Upper lobe of left lung (tissue), 6 donors: ENCODE results near the gene SMARCB1. TPM values are rescaled to one million over a fixed set of nuclear protein-coding genes. Genes with fewer than 3 reads are reported as not detected.

ENCODE experiments used
- ATAC-seq, 2 donors: fragments of 200-7000 bp; cut with Tn5 transposase; one replicate each; pipeline ENCODE4 v1.9.1; 2022; ENCODE audit warnings: mild to moderate bottlenecking in 2 of 2, moderate library complexity in 2 of 2; ENCODE audit not compliant: low FRiP score in 2 of 2
- DNase-seq, 2 donors: peaks; one replicate each; pipeline ENCODE4 v3.0.0-alpha.2; 2019 to 2020
- H3K27ac ChIP-seq, 4 donors: fragments of 200-600 bp; sonication (generic); one replicate each; pipeline ENCODE4 v1.5.1; 2016 to 2019
- H3K27me3 ChIP-seq, 4 donors: fragments of 200-600 bp; sonication (generic); one replicate each; pipeline ENCODE4 v1.5.1; 2017 to 2019
- H3K36me3 ChIP-seq, 4 donors: fragments of 200-600 bp; sonication (generic); one replicate each; pipeline ENCODE4 v1.5.1; 2016 to 2019
- H3K4me1 ChIP-seq, 4 donors: fragments of 200-600 bp; sonication (generic); one replicate each; pipeline ENCODE4 v1.5.1; 2018 to 2019
- H3K4me3 ChIP-seq, 4 donors: fragments of 200-600 bp; sonication (generic); one replicate each; pipeline ENCODE4 v1.5.1; 2017 to 2019; ENCODE audit warnings: mild to moderate bottlenecking in 2 of 4, moderate library complexity in 1 of 4
- H3K9me3 ChIP-seq, 4 donors: fragments of 200-600 bp; sonication (generic); one replicate each; pipeline ENCODE4 v1.5.1; 2018 to 2019
- EP300 ChIP-seq, 4 donors: sonication (generic); formaldehyde crosslinking; IDR thresholded peaks; one replicate each; pipeline ENCODE4 v1.5.1; 2017; ENCODE audit warnings: antibody characterized with exemption in 4 of 4, control low read depth in 2 of 4
- POLR2A ChIP-seq, 4 donors: fragments of 450-650 bp; IDR thresholded peaks; one replicate each; pipeline ENCODE4 v1.5.1; 2016 to 2017; ENCODE audit warnings: antibody characterized with exemption in 4 of 4, mild to moderate bottlenecking in 2 of 4
- POLR2AphosphoS5 ChIP-seq, 2 donors: sonication (generic); formaldehyde crosslinking; IDR thresholded peaks; one replicate each; pipeline ENCODE4 v1.5.1; 2017; ENCODE audit warnings: antibody characterized with exemption in 2 of 2
- WGBS, 2 donors: methylation state at CpG; one replicate each; pipeline ENCODE4 v1.1.5; 2017 to 2018; 5-methylcytosine and 5-hydroxymethylcytosine counted together
- total RNA-seq, 6 donors: library from RNA; depleted of rRNA in 4 of 6; stranded (reverse); fragments of >200 nt in 4 of 6; gene quantifications; one replicate each; pipeline versions ENCODE4 v1.1.0 to v1.2.1, GENCODE V29; 2016 to 2021
- TF ChIP-seq, protein P1 (sequence below), 6 experiments: fragments of 450-650 bp in 4 of 6; fragments of 200-600 bp in 2 of 6; sonication (generic) in 2 of 6; IDR thresholded peaks; one replicate each; pipeline ENCODE4 v1.5.1; 2016 to 2019; ENCODE audit warnings: antibody characterized with exemption in 6 of 6
- donor health status: DM: no; HTN: no; CAD: no; lungs with moderate emphysema.
- donor health status: DM: no; HTN: yes; CAD: no; lungs with severe emphysema.

The SMARCB1 gene
- 10 to 100 TPM; 42.8 to 72.8 (median 57.1) TPM for total RNA-seq

DNA sequence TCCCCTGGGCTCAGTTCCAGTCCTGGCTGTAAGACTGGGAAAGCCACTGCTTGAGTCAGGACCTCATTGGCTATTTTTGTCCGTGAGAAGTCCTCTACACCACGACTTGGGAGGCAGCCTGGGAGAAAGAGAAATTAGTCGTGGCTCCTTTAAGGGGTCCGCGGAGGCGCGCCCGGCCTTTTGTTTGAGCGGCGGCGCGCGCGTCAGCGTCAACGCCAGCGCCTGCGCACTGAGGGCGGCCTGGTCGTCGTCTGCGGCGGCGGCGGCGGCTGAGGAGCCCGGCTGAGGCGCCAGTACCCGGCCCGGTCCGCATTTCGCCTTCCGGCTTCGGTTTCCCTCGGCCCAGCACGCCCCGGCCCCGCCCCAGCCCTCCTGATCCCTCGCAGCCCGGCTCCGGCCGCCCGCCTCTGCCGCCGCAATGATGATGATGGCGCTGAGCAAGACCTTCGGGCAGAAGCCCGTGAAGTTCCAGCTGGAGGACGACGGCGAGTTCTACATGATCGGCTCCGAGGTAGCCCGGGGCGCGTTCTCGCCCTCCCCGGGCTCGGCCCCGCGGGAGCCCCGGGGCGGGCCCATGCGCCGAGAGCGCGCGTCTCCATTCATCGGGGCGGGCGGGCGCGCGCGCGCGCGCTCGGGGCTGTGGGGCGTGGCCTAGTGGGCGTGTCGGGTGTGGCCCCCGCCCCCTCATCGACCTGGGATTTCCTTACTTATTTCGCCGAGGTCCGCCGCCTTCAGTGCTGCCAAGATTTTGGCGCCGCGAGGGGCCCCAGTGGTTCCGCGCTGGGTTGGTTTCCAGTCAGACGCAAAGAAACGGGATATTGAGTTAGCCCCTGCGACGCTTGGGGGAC, at the start of gene SMARCB1:
Gene SMARCB1 (plus strand): TSS at position 215 of the 848 bp plus-strand sequence. CDS start 204 bp downstream, at position 419.
- peak within 1 kb of the TSS; percentile 59 to 96 (median 80) for H3K4me3 ChIP-seq
- peak; percentile 95 to 97 for ATAC-seq
- peak; percentile 53 to 90 (median 71) for TF ChIP-seq POLR2A (IDR thresholded peaks at IDR 0.05)
- TF ChIP-seq, protein P1, sequence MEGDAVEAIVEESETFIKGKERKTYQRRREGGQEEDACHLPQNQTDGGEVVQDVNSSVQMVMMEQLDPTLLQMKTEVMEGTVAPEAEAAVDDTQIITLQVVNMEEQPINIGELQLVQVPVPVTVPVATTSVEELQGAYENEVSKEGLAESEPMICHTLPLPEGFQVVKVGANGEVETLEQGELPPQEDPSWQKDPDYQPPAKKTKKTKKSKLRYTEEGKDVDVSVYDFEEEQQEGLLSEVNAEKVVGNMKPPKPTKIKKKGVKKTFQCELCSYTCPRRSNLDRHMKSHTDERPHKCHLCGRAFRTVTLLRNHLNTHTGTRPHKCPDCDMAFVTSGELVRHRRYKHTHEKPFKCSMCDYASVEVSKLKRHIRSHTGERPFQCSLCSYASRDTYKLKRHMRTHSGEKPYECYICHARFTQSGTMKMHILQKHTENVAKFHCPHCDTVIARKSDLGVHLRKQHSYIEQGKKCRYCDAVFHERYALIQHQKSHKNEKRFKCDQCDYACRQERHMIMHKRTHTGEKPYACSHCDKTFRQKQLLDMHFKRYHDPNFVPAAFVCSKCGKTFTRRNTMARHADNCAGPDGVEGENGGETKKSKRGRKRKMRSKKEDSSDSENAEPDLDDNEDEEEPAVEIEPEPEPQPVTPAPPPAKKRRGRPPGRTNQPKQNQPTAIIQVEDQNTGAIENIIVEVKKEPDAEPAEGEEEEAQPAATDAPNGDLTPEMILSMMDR (IDR thresholded peaks at IDR 0.05): no peak
- TF ChIP-seq EP300 (IDR thresholded peaks at IDR 0.05): no peak
- peak; percentile 44 to 66 for TF ChIP-seq POLR2AphosphoS5 (IDR thresholded peaks at IDR 0.05)
- DNase-seq: peak; percentile 91 to 98
- WGBS, 2 donors: 0 to 1% methylated on average over 52 to 67 of the region's 97 CpGs
- H3K27ac ChIP-seq: peak within 1 kb of the TSS; percentile 98 to 99 (median 98)
- H3K9me3 ChIP-seq: no peaks in the 10 kb centered on the region
- peaks cover 0 to 4% (median 1%) of the 10 kb centered on the region in 4 donors for H3K36me3 ChIP-seq
- H3K27me3 ChIP-seq: no peaks in the 10 kb centered on the region
- peaks cover 22 to 35% (median 22%) of the 10 kb centered on the region in 4 donors for H3K4me1 ChIP-seq

DNA sequence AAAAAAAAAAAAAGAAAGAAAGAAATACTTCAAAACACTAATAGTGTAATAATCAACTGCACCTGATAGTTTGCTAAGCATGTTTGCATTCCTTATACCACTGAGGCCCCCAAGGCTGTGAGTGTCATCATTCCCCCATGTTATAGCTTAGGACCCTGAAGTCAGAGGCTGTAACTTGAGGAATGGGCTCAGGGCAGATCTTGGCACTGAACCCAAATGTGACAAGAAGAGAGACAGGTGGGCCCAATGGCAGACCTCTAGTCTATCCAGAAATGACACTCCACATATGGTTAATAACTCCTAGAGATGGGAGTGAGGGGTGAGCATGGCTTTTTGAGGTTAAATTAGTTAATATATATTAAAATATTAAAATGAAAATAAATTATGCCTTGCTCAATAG, 49.1 kb upstream of the SMARCB1 start:
- H3K27ac ChIP-seq: no peak overlapping the region
- ATAC-seq: no peak
- no peak for DNase-seq
- TF ChIP-seq EP300 (IDR thresholded peaks at IDR 0.05): no peak
- TF ChIP-seq POLR2A (IDR thresholded peaks at IDR 0.05): no peak
- TF ChIP-seq, protein P1 (IDR thresholded peaks at IDR 0.05): no peak
- TF ChIP-seq POLR2AphosphoS5 (IDR thresholded peaks at IDR 0.05): no peak
- no peaks in the 10 kb centered on the region for H3K4me1 ChIP-seq
- no peak overlapping the region for H3K4me3 ChIP-seq
- no peaks in the 10 kb centered on the region for H3K27me3 ChIP-seq
- peaks cover 0 to 17% (median 6%) of the 10 kb centered on the region in 4 donors for H3K36me3 ChIP-seq
- no peaks in the 10 kb centered on the region for H3K9me3 ChIP-seq

DNA sequence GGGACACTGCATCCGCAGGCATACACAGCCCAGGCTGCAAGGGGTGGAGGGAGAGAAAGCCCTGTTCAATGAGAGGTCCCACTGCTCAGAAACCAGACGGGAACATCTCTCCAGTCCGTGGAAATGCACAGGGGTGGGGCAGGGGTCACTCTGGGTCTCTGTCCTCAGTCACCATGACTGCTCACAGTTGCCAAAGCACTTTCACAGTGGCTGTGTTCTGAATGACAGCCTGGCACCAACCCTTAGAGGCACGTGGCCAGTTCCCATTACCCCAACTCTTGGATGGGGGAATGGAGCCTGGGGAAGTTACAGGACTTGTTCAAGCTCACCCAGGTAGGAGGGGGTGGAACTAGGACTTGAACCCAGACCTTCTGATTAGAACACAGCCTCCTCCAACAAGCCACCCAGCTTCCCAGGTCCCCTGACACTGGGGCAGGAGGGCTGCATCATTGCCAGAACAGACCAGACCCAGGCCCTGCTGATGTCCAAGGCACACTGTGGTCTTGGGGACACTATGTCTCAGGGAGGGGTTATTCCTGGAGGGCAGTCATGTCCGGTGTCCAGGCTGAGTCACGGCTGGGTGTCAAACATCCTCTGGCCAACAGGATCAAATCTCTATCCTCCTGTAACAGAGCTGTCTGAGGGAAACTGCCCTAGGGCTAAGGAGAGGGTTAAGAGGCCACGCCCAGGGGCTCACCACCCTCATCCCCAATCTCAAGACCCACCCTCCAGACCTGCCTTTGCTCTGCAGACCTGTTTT, 44.1 kb upstream of the SMARCB1 start:
- Histone ChIP-seq H3K27ac (peak overlapping the region in 2 of 4 donors; percentile 8 to 22), H3K27me3 (no peaks in the 10 kb centered on the region), H3K4me3 (no peak overlapping the region), H3K9me3 (no peaks in the 10 kb centered on the region), H3K4me1 (peaks cover 0 to 4% (median 0%) of the 10 kb centered on the region in 4 donors), H3K36me3 (peaks cover 0 to 45% (median 25%) of the 10 kb centered on the region in 4 donors)
- TF ChIP-seq EP300 (IDR thresholded peaks at IDR 0.05) (no peak), POLR2A (IDR thresholded peaks at IDR 0.05) (no peak), POLR2AphosphoS5 (IDR thresholded peaks at IDR 0.05) (no peak)
- TF ChIP-seq, protein P1 (IDR thresholded peaks at IDR 0.05): no peak
- 79 to 80% methylated on average over 4 to 7 of the region's 7 CpGs for WGBS, 2 donors
- ATAC-seq: peak; percentile 41
- DNase-seq: no peak

DNA sequence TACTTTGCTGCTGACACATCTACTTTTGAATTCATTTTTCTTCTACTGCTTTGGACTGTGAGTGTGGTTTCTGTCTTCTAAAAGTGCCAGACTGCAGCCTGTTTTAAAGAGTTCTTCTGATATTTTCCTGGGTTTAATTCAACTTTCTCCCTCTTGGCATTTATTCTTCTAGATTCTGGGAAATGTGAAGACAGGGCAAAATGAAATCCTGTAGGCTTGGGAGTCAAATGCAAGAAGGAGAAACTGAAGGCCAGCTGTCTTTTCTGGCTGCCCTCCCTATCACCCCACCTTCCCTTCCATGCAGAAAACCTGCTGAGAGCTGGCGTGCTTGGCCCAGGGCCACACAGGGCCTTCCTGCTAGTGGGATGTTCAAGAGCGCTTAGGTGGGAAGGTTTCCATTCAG, 43.5 kb upstream of the SMARCB1 start:
- ATAC-seq: peak in 1 of 2 donors; percentile 23
- Histone ChIP-seq H3K4me3 (no peak overlapping the region), H3K36me3 (peaks cover 0 to 45% (median 25%) of the 10 kb centered on the region in 4 donors), H3K9me3 (no peaks in the 10 kb centered on the region), H3K27me3 (no peaks in the 10 kb centered on the region), H3K4me1 (peaks cover 0 to 4% (median 0%) of the 10 kb centered on the region in 4 donors), H3K27ac (no peak overlapping the region)
- TF ChIP-seq POLR2AphosphoS5 (IDR thresholded peaks at IDR 0.05): no peak
- TF ChIP-seq, protein P1 (IDR thresholded peaks at IDR 0.05): no peak
- no peak for TF ChIP-seq POLR2A (IDR thresholded peaks at IDR 0.05)
- 83 to 91% methylated on average over 2 of the region's 2 CpGs for WGBS, 2 donors
- no peak for DNase-seq
